CD4-positive, alpha-beta T cell treated with Interleukin-2 at 100 ng/mL for 4 hours (primary cell): Measurements from ENCODE around the gene PRKAR2A.

Experiments used
- DNase-seq: peaks from one replicate; pipeline ENCODE4 v3.0.0-alpha.2; 2020; ENCODE audit warnings: low spot score

The PRKAR2A gene

GRCh38 chr3:48847504-48848423 lies at the start of gene PRKAR2A:
TSS of gene PRKAR2A (minus strand) at chr3:48847874. CDS start at chr3:48847596, 278 bp downstream.
- DNase-seq, result peak; percentile 86

GRCh38 chr3:48896936-48897335 lies 49.3 kb upstream of the PRKAR2A start:
- no peak for DNase-seq

DNA sequence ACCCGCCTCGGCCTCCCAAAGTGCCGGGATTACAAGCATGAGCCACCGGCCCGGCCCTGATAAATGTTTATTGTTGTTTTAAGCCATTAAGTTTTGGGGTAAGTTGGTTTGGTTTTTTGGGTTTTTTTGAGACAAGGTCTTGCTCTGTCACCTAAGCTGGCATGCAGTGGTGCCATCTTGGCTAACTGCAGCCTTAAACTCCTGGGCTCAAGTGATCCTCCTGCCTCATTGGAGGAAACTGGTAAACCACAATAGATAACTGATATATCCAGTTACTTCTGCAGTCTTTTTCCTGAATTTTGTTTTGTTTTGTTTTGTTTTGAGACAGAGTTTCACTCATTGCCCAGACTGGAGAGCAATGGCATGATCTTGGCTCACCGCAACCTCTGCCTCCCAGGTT lies 46.8 kb upstream of the PRKAR2A start:
- no peak for DNase-seq

GRCh38 chr3:48891606-48892005 lies 43.9 kb upstream of the PRKAR2A start:
- no peak for DNase-seq

- no peak for DNase-seq
These were observed 38.1 kb upstream of the PRKAR2A start for GRCh38 chr3:48885753-48886152.

DNA sequence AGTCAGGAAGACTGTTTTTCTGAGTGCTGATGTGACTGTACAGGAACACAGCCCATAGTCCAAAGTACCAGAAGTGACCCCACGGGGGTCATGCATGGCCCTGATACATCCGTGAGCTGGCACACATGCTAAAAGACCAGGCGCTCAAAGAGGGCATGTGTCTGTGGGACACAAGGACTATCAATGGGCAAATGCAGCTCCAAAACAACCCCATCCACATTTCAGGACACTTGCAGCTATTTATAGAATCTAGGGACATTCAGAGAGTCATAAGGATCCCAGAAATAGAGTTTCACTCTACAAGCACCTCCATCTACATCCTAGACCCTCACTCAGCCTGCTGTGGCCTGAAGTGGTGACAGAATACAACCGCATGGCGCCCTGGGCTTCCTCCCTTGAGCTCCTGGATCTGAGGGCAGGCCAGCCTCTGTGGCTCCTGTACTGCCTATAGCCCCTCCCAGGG lies 34.0 kb upstream of the PRKAR2A start:
- no peak for DNase-seq

DNA sequence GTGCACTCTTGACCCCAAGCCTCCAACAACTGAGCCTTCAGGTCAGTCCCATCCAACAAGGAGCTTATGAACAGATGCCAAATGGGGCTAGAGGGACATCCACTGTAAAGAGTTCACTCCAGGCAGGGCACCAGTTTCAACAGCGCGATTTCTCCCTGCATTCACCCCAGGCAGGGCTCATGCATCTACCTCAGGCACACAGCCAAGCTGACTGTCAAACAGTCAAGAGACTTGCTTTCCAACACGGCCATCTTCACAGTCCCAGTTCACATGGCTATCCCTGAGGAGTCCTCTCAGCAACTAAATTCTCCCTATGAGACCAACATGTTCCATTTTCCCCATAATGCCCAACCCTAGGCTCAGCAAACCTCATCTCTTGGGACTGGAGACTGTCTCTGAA lies 33.3 kb upstream of the PRKAR2A start:
- no peak for DNase-seq

GRCh38 chr3:48879994-48880377 lies 32.3 kb upstream of the PRKAR2A start:
- no peak for DNase-seq

DNA sequence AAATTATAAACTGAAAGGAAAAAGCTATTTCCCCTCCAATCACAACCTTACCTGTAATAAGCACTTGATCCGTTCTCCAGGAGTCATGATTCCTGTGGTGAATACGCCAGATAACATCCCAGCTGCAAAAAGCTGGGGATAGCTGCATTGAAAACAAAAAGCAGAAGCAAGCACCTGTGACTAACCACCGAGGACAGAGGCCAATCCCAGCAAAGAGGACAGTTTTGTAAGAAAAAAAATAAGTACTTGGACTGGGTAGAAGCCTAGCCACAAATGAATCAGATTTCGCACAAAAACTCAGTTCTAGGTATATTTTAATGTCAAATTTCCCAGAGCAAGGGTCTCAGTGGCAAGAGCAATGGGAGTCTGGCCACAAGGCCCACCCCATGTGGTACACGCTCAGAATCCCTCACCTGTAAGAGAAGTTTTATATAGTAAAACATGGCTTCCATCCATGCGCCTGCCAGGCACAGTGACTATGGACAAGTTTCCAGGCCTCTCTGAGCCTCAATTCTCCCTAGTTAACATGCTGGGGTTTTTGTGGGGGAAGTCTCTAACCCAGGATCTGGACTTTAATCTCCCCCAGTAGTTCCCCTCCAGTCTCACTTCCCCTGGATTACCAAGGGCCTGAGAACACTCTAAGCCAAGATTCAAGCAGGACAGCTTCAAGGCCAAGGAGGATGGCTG lies 31.8 kb upstream of the PRKAR2A start:
- no peak for DNase-seq

- no peak for DNase-seq
These were observed 30.0 kb upstream of the PRKAR2A start for GRCh38 chr3:48877671-48878070.

GRCh38 chr3:48863122-48863521 lies 15.4 kb upstream of the PRKAR2A start:
- no peak for DNase-seq

DNA sequence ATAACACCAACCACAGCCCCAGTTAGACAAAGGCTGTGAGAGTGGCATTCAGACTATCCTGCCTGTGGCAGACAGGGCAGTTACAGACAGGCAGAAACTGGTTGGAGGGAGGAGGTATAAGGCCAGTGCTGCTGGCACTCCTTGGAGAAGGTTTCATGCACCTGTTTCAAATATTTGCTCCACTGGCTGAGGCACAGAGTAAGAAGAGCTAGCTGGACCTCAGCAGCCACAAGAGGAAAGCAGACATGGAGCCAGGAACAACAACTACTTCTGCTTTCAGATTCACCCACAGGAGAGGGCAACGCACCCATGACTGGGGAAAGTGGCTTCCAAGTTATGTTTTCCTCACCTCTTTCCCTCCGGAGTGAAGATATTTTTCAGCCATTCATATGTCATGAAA lies 11.5 kb upstream of the PRKAR2A start:
- no peak for DNase-seq

DNA sequence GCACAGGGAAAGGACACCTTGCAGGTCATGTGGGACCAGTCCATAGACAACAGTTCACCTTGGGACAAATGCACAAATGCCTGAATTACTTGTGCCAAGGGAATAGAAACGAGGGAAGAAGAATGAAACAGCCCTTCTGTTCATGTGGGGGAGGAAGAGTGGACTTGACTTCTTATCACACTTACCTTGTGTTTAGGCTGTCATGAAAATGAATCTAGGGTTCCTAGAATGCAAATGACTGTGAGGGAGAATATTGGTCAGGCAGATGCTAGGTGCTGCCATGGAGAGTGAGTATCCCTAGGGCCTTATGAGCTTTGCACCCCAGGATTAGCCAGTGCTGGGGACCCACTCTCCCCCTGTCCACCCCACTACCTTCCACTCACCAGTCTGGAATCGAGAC lies 11.0 kb upstream of the PRKAR2A start:
- DNase-seq, result no peak

DNA sequence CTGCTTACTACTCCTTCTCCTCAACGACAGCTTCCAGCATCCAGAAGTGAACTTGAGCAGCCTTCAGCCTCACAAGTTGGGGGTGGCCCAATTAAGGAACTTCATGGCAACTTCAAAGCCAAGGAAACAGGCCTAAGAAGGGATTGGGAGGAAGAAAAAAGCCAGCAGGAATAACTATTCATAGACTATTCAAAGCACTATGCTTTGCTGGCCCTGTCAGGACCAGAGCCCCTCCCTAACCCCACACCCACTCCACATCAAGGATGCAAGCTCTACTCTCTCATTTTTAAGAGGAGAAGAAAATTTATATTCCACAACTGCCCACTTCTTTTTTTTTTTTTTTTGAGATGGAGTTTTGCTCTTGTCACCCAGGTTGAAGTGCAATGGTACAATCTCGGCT lies 10.0 kb upstream of the PRKAR2A start:
- DNase-seq, result no peak

GRCh38 chr3:48856469-48856868 lies 8.8 kb upstream of the PRKAR2A start:
- DNase-seq, result no peak

DNA sequence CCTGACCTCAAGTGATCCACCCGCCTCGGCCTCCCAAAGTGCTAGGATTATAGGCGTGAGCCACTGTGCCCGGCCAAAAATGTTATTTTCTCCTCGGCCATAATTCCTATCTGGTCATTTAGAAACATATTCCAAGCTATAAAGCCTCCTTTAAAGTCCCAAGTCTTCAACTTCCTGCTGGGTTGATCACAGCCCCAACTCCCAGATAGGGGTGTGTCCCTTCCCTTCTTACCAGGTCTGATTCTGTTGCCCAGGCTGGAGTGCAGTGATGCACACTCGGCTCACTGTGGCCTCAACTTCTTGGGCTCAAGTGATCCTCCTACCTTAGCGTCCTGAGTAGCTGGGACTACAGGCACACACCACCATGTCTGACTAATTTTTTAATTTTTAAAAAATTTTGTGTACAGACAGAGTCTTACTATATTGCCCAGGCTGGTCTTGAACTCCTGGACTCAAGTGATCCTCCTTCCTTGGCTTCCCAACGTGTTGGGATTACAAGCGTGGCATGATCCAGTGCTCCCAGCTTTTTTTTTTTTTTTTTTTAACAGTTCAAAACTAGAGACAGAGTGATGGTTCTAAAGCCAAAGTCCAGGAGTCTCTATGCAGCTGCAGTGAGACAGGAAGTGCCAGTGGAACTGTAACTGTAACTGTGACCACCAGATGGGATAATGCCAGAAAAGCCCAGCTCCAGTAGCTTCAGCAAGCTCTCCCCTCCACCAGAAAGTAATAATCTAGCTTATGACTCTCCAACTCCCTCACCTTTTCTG lies 8.2 kb upstream of the PRKAR2A start:
- DNase-seq, result no peak

DNA sequence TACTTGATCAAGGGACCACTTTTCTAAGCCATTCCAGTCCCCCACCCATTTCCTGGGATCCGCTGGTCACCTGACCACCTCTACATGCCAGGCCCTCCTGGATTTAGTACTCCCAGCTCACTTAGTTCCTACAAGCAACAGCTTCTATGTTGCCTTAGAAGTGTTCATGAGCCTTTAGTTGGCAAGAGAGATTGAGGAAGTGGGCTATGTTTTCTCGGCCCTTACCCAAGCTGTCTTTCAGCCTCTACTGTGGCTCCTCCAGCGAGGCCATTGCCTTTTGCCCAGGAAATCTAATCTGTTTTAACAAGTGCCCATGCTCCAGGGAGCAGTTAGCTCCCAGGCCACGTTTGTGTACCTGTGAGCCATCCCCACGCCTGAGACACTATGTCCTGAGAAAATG lies 4.5 kb upstream of the PRKAR2A start:
- no peak for DNase-seq

DNA sequence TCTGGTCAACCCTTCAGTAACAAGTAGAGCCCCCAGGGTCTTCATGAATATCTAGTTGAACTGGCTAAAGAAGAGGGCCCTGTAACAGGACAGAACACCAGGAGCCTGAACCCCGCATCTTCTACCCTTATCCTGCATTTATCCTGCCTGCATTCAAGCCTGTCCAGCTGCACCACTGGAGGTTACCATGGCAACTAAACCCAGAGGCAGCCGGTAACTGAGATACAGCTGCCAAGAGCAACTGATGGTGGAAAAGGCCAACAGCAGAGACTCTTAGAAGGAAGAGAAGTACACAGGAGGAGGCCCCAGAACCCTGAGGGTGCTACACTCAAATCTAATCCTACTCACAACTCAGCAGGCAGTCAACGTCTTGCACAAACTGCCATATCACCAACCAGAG lies 3.7 kb upstream of the PRKAR2A start:
- DNase-seq, result no peak

DNA sequence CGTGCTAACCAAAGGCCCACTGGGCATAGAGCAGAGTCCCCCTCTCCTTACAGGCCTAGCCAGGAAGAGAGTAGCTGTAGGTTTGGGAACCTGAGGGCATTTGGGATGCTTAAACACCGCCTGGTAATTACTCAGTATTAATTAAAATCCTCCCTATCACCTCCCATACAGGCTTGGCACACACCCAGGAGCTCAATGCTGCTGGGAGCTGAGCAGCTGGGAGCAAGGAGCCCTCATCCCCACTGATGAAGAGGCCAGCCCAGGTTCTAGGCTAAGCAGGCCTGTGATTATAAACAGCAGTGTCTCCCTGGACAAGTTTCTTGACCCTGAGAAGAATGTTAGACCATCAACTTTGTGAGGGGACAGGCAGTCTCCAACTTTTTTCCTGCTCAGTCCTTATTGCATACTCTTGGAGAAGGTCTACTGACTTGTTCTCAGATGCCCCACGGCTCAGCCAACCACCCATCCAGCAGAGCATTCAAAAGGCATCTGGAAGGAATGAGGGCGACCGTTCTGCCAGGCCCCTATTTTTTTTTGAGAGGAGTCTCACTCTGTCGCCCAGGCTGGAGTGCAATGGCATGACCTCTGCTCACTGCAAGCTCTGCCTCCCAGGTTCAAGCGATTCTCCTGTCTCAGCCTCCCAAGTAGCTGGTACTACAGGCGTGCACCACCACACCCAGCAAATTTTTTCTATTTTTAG lies 1.3 kb upstream of the PRKAR2A start:
- no peak for DNase-seq

DNA sequence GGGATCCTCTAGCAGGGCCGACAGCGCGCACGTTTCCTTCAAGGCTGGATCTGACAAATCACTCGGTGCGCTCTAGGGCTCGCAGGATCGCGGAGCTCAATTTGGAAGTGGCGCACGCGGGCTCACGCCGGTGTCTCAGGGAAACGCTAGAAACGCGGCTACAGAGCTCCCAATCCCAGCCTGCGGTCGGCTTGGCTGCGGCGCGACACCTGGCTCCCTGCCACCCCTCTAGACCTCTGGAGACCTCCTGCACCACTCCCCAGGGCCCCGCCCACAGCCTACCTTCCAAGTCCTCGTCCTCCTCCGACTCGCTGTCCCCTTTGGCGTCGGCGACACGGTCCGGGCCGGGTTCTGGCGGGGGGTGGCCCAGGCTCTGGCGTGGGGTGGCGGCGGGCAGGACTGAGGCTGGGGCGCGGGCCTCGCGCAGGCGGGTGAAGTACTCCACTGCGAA lies 596 bp downstream of the PRKAR2A start:
- DNase-seq, result peak; percentile 29

DNA sequence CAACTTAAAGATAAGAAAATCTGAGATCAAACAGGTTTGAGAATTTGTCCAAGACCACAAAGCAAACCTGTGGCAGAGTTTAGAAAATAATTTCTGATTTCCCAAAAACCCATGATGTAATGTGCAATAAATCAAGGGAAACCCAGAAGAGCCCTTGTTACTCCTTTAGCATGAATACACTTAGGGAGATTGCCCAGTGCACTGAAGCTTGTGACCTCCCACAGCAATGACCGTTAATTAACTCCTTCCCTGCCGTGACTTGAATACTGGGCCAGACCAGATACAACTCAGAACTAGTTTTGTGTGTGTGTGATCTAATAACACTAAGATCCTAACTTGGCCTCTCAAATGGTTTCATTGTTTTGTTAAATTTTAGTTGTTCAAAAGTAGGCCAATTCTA lies 2.5 kb downstream of the PRKAR2A start:
- no peak for DNase-seq

DNA sequence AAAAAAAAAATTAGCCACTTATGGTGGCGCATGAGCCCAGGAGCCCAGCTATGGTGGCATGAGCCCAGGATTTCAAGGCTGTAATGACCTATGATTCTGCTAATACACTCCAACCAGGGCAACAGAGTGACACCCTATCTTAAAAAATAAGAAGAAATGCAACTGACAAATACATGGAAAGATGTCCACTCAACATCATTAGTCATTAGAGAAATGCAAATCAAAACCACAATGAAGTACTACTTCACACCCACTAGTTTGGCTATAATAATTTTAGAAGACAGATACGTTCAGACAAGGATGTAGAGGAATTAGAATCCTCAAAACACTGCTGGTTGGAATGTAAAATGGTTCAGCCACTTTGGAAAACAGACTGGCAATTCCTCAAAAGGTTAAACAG lies 10.5 kb downstream of the PRKAR2A start:
- no peak for DNase-seq
